ENCODE results near the gene HNRNPL.

DNA sequence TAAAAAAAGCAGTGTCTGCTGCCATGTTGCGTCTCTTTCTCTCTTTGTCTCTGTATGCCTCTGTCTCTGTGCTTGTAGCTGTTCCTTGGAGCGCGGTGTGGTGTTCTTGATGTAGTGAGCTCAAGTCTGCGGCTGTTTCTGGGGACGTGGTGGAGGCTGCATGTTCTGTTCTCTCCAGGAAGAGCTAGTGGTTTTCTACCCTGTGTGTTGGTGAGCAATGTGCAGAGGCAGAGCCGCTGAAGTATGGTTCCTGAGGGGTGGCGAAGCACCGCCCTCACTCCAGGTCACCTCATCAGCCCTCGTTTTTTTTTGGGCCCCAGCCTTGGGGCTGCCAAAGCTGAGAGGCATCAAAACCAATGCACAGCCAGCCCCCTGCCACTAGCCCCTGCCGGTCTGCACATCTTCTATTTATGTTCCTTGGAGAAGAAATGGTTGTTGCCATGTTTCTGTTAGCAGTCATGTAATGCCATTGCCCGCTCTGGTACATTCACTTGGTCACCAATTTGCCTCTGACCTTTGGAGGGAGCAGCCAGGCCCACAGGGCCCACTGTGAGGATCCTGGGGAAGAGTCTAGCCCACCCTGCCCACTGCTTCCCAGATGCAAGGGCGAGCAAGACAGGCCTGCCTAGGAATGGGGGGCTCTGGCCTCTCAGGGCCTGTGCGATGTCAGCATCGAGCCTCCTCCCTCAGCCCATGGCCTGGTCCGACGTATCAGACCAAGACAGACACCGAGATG lies 7.2 kb downstream of the HNRNPL start:
- TF ChIP-seq, protein P1, sequence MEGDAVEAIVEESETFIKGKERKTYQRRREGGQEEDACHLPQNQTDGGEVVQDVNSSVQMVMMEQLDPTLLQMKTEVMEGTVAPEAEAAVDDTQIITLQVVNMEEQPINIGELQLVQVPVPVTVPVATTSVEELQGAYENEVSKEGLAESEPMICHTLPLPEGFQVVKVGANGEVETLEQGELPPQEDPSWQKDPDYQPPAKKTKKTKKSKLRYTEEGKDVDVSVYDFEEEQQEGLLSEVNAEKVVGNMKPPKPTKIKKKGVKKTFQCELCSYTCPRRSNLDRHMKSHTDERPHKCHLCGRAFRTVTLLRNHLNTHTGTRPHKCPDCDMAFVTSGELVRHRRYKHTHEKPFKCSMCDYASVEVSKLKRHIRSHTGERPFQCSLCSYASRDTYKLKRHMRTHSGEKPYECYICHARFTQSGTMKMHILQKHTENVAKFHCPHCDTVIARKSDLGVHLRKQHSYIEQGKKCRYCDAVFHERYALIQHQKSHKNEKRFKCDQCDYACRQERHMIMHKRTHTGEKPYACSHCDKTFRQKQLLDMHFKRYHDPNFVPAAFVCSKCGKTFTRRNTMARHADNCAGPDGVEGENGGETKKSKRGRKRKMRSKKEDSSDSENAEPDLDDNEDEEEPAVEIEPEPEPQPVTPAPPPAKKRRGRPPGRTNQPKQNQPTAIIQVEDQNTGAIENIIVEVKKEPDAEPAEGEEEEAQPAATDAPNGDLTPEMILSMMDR (conservative IDR thresholded peaks at IDR 0.05; ENCODE audit: low read depth, low read length): no peak
- no peak for TF ChIP-seq EZH2 (IDR thresholded peaks at IDR 0.05; ENCODE audit: borderline replicate concordance, low read depth, low read length, poor library complexity, severe bottlenecking)

All from A673 (cell line).